Adrenal gland (tissue), 5 donors: Measurements from ENCODE around the gene QSOX1.

ENCODE experiments used
- CTCF ChIP-seq, 6 experiments: fragments of 450-650 bp in 4 of 6; fragments of 200-600 bp in 2 of 6; sonication (generic) in 1 of 6; IDR thresholded peaks; 1 replicate in 5 of 6; 2 replicates in 1 of 6; pipeline versions ENCODE4 v1.5.1 to v1.8.0; 2016 to 2021; ENCODE audit warnings: antibody characterized with exemption in 6 of 6, mild to moderate bottlenecking in 2 of 6, moderate library complexity in 1 of 6
- POLR2A ChIP-seq, 2 donors: fragments of 450-650 bp; IDR thresholded peaks; one replicate each; pipeline ENCODE4 v1.6.1; 2017; ENCODE audit warnings: antibody characterized with exemption in 2 of 2, mild to moderate bottlenecking in 2 of 2, moderate library complexity in 1 of 2
- donor health status: DM: no; HTN: no; CAD: no.

DNA sequence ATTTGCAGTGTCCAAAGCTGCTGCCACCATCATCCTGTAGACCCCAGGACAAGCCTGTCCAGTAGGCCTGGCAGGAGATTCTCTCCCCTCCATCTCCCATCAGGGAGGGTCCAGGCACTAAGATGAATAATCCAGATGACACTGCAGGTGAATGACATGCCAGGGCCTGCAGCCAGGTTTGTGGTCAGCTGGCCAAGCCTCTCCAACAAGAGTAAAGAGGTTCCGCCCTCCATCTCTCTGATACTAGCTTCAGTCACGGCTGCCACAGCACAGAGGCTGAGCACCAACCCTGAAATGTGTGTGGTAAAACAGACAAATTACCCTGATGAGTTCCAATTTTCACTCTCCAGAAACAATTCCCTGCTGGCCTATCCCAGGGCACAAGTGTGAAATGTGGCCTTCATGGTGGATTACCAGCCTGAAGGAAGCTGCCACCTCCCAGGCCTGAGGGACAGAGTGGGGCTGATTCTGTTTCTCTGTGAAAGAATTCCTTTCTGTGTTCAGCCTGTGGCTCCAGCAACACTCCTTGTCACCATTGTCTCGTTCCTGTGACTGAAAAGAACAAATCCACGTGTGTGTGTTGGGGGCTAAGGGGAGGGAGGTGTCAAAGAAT lies 55.4 kb downstream of the QSOX1 start:
- TF ChIP-seq CTCF (IDR thresholded peaks at IDR 0.05) = no peak
- no peak for TF ChIP-seq POLR2A (IDR thresholded peaks at IDR 0.05)
